ENCODE data around the gene SCIN. TPM values are rescaled to one million over a fixed set of nuclear protein-coding genes. Genes with fewer than 3 reads are reported as not detected.
A peak's percentile ranks its signal among the peaks of the same experiment; 100 is the strongest.

Gene SCIN
- total RNA-seq, 3 donors from 2014 or later: 0.96 to 4.7 (median 1.3) TPM

DNA sequence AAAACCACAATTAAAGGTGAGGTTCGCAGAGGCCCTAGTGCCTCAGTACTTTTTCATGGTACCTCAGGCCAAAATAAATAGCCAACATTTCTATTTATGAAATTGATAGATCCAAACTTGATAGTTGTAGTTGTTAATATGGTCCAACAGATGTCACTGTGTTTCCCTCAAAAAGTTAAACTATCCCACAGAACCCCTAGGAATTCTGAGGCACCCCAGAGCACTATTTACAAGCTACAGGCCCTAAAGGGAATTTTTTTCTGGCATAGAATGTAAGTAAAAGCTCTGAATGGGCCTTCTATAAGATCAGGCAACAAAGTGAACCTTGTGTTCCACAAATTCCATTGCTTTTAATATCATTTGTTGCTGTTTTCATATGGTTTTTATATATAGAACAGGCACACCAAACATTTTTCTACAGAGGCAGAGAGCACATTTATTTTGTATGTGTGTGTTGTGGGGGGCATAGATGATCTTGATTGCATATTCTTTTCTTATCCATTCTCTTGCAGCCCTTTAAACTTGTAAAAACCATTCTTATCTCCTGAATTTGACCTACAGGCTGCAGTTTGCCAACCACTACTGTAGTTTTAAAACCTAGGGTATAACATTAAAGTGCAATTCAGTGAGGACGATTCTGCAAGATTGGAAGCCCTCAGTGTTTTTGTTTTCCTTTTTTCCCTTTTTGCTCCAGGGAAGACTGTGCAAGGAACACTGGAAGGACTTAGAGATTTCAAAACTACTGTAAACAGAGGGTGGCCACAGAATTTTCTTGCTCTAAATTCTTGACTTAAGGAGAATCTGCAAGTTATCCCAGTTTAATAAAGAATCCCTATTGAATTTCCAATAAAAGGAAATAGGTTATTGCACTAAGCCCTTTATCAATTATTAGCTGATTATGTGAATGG is 113.4 kb downstream of the SCIN start:
- DNase-seq (ENCODE audit: low spot score in 2 of 2): no peak
- Histone ChIP-seq H3K4me3 (no peak overlapping the region), H3K27ac (peak overlapping the region in 1 of 2 donors; percentile 25), H3K36me3 (no peaks in the 10 kb centered on the region), H3K9me3 (no peaks in the 10 kb centered on the region), H3K27me3 (no peaks in the 10 kb centered on the region), H3K4me1 (peaks cover 0 to 4% of the 10 kb centered on the region in 2 donors)
- peak in 1 of 3 donors; percentile 31 for TF ChIP-seq CTCF (IDR thresholded peaks at IDR 0.05)
- TF ChIP-seq POLR2A (IDR thresholded peaks at IDR 0.05): no peak
- intact Hi-C loops (cut with DNase I; ENCODE audit: low total_unique reads): loop anchor here (5.0 kb wide), 1 partner anchor 578 kb away; no protein-coding TSS in a partner anchor

DNA sequence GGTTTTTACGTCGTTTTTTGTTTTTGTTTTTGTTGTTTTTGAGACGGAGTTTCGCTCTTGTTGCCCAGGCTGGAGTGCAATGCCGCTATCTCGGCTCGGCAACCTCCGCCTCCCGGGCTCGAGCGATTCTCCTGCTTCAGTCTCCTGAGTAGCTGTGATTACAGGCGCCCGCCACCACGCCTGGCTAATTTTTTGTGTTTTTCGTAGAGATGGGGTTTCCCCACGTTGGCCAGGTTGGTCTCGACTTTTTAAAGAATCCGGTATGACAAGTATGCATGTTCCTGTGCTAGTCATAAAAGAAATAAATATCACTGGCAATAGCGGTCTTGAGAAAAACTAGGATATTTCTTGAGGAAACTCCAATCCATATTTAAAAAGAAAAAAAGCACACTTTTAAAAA is 114.2 kb downstream of the SCIN start:
- intact Hi-C loops (cut with DNase I; ENCODE audit: low total_unique reads): loop anchor here (5.0 kb wide), 1 partner anchor 578 kb away; no protein-coding TSS in a partner anchor
- no peaks in the 10 kb centered on the region for H3K27me3 ChIP-seq
- peaks cover 0 to 4% of the 10 kb centered on the region in 2 donors for H3K4me1 ChIP-seq
- no peaks in the 10 kb centered on the region for H3K9me3 ChIP-seq
- H3K27ac ChIP-seq: peak overlapping the region in 1 of 2 donors; percentile 25
- no peaks in the 10 kb centered on the region for H3K36me3 ChIP-seq
- DNase-seq (ENCODE audit: low spot score in 2 of 2): no peak
- TF ChIP-seq POLR2A (IDR thresholded peaks at IDR 0.05) (no peak), POLR2AphosphoS5 (IDR thresholded peaks at IDR 0.05) (no peak), CTCF (IDR thresholded peaks at IDR 0.05) (no peak)
- no peak overlapping the region for H3K4me3 ChIP-seq

GRCh38 chr7:12685550-12685949 is 115.0 kb downstream of the SCIN start:
- H3K4me3 ChIP-seq: peak overlapping the region in 2 of 3 donors; percentile 86 to 89
- no peak for TF ChIP-seq POLR2A (IDR thresholded peaks at IDR 0.05)
- TF ChIP-seq CTCF (IDR thresholded peaks at IDR 0.05): peak in 1 of 3 donors; percentile 9
- H3K27me3 ChIP-seq: no peaks in the 10 kb centered on the region
- peaks cover 0 to 4% of the 10 kb centered on the region in 2 donors for H3K4me1 ChIP-seq
- intact Hi-C loops (cut with DNase I; ENCODE audit: low total_unique reads): no loop called here
- no peaks in the 10 kb centered on the region for H3K36me3 ChIP-seq
- H3K27ac ChIP-seq: peak overlapping the region; percentile 10 to 97
- no peak for DNase-seq (ENCODE audit: low spot score in 2 of 2)
- H3K9me3 ChIP-seq: no peaks in the 10 kb centered on the region

DNA sequence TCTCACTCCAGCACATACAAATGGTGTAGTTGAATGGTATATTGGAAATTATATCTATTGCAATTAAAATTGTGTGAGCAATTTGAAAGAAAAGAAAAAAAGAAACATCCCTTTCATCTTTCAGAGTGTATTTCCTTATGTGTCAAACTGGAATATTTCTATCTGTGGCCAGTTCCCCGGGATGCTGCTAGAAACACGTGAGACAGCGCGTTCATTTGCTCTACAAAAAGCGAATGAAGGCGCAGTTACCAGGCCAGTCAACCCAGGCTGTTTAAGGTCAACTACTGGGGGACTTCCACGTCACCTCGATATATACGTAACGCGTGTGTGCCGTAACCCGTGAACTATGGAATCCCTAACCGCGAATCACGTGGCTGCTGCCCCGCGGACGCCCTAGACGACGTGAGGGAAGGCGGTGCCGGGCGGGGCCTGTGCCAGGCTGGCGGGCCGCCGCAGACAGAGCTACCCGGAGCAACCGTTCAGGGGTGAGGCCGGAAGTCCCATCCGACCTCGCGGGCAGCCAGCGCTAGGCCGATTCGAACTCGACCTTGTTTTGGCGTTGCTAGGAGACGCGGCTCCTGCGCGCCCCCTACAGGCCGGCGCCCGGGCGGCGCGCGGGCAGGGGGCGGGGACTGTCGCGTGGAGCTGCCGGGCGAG is 115.8 kb downstream of the SCIN start:
- Histone ChIP-seq H3K27ac (peak overlapping the region; percentile 95 to 97), H3K4me1 (peaks cover 0 to 4% of the 10 kb centered on the region in 2 donors), H3K9me3 (no peaks in the 10 kb centered on the region), H3K4me3 (peak overlapping the region; percentile 65 to 89 (median 86)), H3K36me3 (no peaks in the 10 kb centered on the region), H3K27me3 (no peaks in the 10 kb centered on the region)
- intact Hi-C loops (cut with DNase I; ENCODE audit: low total_unique reads): no loop called here
- TF ChIP-seq POLR2A (IDR thresholded peaks at IDR 0.05): no peak
- peak; percentile 59 to 97 (median 70) for TF ChIP-seq CTCF (IDR thresholded peaks at IDR 0.05)
- TF ChIP-seq POLR2AphosphoS5 (IDR thresholded peaks at IDR 0.05): peak; percentile 20 to 87 (median 79)
- peak; percentile 91 to 92 for DNase-seq (ENCODE audit: low spot score in 2 of 2)
